Neural cell (in vitro differentiated cells): Measurements from ENCODE around the gene ARFGAP1.

Source experiments
- CTCF ChIP-seq: fragments of 450-650 bp; IDR thresholded peaks from 2 replicates; pipeline ENCODE4 v1.5.1; 2014; ENCODE audit warnings: antibody characterized with exemption, mild to moderate bottlenecking, moderate library complexity; ENCODE audit not compliant: poor library complexity, severe bottlenecking
- EP300 ChIP-seq: fragments of 450-650 bp; conservative IDR thresholded peaks from 2 replicates; pipeline ENCODE4 v1.6.1; 2014; ENCODE audit warnings: antibody characterized with exemption, mild to moderate bottlenecking, moderate library complexity; ENCODE audit not compliant: poor library complexity, severe bottlenecking
- EZH2 ChIP-seq: fragments of 200-600, 300-800 bp; shearing (Covaris generic), sonication (generic); IDR thresholded peaks from 2 replicates; pipeline ENCODE4 v1.6.1; 2014; ENCODE audit warnings: antibody characterized with exemption, low read length, borderline replicate concordance, mild to moderate bottlenecking; ENCODE audit not compliant: insufficient read depth, poor library complexity, severe bottlenecking
- RAD21 ChIP-seq: fragments of 450-650 bp; conservative IDR thresholded peaks from 2 replicates; pipeline ENCODE4 v1.6.1; 2014; ENCODE audit warnings: antibody characterized with exemption, mild to moderate bottlenecking, moderate library complexity
- REST ChIP-seq: IDR thresholded peaks from 2 replicates; pipeline ENCODE4 v1.6.1; 2012; ENCODE audit warnings: borderline replicate concordance

- TF ChIP-seq CTCF, result no peak
- no peak for TF ChIP-seq EZH2
- TF ChIP-seq EP300, result no peak
- TF ChIP-seq REST, result no peak
- no peak for TF ChIP-seq RAD21
Measured at GRCh38 chr20:63325554-63326313, 53.1 kb downstream of the ARFGAP1 start.
